Middle frontal gyrus (tissue), 1 donor: ENCODE measurements around the gene PGK1.
"Not testable (repeated sequence)": the region's sequence is repeated elsewhere in the genome, so short reads cannot be mapped to it uniquely, and the experiment has no call there.

Source experiments
- DNase-seq: peaks from one replicate; pipeline ENCODE4 v3.0.0-alpha.2; 2015; ENCODE audit warnings: low spot score; ENCODE audit errors: extremely low spot score

Gene PGK1

GRCh38 chrX:78111140-78111931 lies 7.3 kb downstream of the PGK1 start:
- no peak for DNase-seq

- DNase-seq, result no peak
These were observed 12.3 kb downstream of the PGK1 start for GRCh38 chrX:78116365-78116764.

GRCh38 chrX:78116766-78117165 lies 12.7 kb downstream of the PGK1 start:
- no peak for DNase-seq

- DNase-seq, result no peak
These were observed 14.6 kb downstream of the PGK1 start for GRCh38 chrX:78118628-78119027.

GRCh38 chrX:78119521-78120227 lies 15.6 kb downstream of the PGK1 start:
- no peak for DNase-seq

GRCh38 chrX:78123190-78123589 lies 19.1 kb downstream of the PGK1 start:
- DNase-seq, result no peak

- no peak for DNase-seq
These were observed 20.3 kb downstream of the PGK1 start for GRCh38 chrX:78124307-78124706.

- DNase-seq, result no peak
These were observed 21.1 kb downstream of the PGK1 start for GRCh38 chrX:78125148-78125547.

GRCh38 chrX:78125781-78126180 lies 21.7 kb downstream of the PGK1 start:
- not testable (repeated sequence) for DNase-seq

GRCh38 chrX:78129714-78130113 lies 25.7 kb downstream of the PGK1 start:
- no peak for DNase-seq

GRCh38 chrX:78130396-78130795 lies 26.3 kb downstream of the PGK1 start:
- no peak for DNase-seq

GRCh38 chrX:78131117-78131516 lies 27.1 kb downstream of the PGK1 start:
- DNase-seq, result no peak

- no peak for DNase-seq
These were observed 29.4 kb downstream of the PGK1 start for GRCh38 chrX:78133238-78133960.

GRCh38 chrX:78139160-78140123 lies 35.4 kb downstream of the PGK1 start, which contains the start of gene TAF9B:
TSS of gene TAF9B (minus strand) at chrX:78139650. CDS start at chrX:78139611, 39 bp downstream.
- DNase-seq, result peak; percentile 50

GRCh38 chrX:78140206-78140605 lies 36.2 kb downstream of the PGK1 start:
- no peak for DNase-seq

- DNase-seq, result not testable (repeated sequence)
These were observed 43.0 kb downstream of the PGK1 start for GRCh38 chrX:78147002-78147540.

- DNase-seq, result not testable (repeated sequence)
These were observed 53.3 kb downstream of the PGK1 start for GRCh38 chrX:78157373-78157772.

GRCh38 chrX:78157846-78158245 lies 53.8 kb downstream of the PGK1 start:
- DNase-seq, result not testable (repeated sequence)

- DNase-seq, result not testable (repeated sequence)
These were observed 56.7 kb downstream of the PGK1 start for GRCh38 chrX:78160711-78161110.

GRCh38 chrX:78163175-78163574 lies 59.1 kb downstream of the PGK1 start:
- DNase-seq, result not testable (repeated sequence)
